Endometrium (tissue), 2 donors: Measurements from ENCODE around the gene RAB36.

Experiments
- FAIRE-seq: peaks from 2 replicates; lab custom pipeline; 2012; peaks lifted over from hg19 to GRCh38; lab: Jason Lieb, UNC
- donor health status: control.
- donor health status: control.

RAB36 gene

GRCh38 chr22:23158516-23159290 lies 13.4 kb downstream of the RAB36 start:
- FAIRE-seq, result no peak

- no peak for FAIRE-seq
Measured at GRCh38 chr22:23159291-23159630, 14.0 kb downstream of the RAB36 start.

- no peak for FAIRE-seq
Measured at GRCh38 chr22:23161029-23161428, 15.8 kb downstream of the RAB36 start.

- no peak for FAIRE-seq
Measured at GRCh38 chr22:23161574-23161973, 16.3 kb downstream of the RAB36 start.

GRCh38 chr22:23163665-23164064 lies 18.4 kb downstream of the RAB36 start:
- no peak for FAIRE-seq

- FAIRE-seq, result no peak
Measured at GRCh38 chr22:23164091-23164490, 18.8 kb downstream of the RAB36 start.

- no peak for FAIRE-seq
Measured at GRCh38 chr22:23166042-23166831, 21.0 kb downstream of the RAB36 start.

GRCh38 chr22:23166841-23167616 lies 21.8 kb downstream of the RAB36 start:
- no peak for FAIRE-seq

GRCh38 chr22:23168391-23169042 lies 23.2 kb downstream of the RAB36 start:
- no peak for FAIRE-seq

- FAIRE-seq, result no peak
Measured at GRCh38 chr22:23169043-23169406, 23.7 kb downstream of the RAB36 start.

- FAIRE-seq, result no peak
Measured at GRCh38 chr22:23175817-23176644, 30.8 kb downstream of the RAB36 start.

GRCh38 chr22:23176645-23177027 lies 31.4 kb downstream of the RAB36 start:
- no peak for FAIRE-seq

- FAIRE-seq, result no peak
Measured at GRCh38 chr22:23177197-23177596, 31.9 kb downstream of the RAB36 start.

GRCh38 chr22:23178512-23179254 lies 33.4 kb downstream of the RAB36 start:
- FAIRE-seq, result no peak

GRCh38 chr22:23179381-23180299 lies 34.4 kb downstream of the RAB36 start:
- no peak for FAIRE-seq

GRCh38 chr22:23180301-23180892 lies 35.1 kb downstream of the RAB36 start, which contains the start of gene BCR:
BCR (plus strand) TSS chr22:23180509; CDS start chr22:23180961, 452 bp downstream.
- no peak for FAIRE-seq

- no peak for FAIRE-seq
Measured at GRCh38 chr22:23180893-23181720, 35.8 kb downstream of the RAB36 start.

- FAIRE-seq, result no peak
Measured at GRCh38 chr22:23181721-23182308, 36.5 kb downstream of the RAB36 start.
